CD4-positive, alpha-beta T cell treated with Interleukin-6 for 4 hours (primary cell): ENCODE measurements around the gene LPO.

Experiments
- DNase-seq: peaks from one replicate; pipeline ENCODE4 v3.0.0-alpha.2; 2020; ENCODE audit warnings: mixed read lengths

Gene LPO

DNA sequence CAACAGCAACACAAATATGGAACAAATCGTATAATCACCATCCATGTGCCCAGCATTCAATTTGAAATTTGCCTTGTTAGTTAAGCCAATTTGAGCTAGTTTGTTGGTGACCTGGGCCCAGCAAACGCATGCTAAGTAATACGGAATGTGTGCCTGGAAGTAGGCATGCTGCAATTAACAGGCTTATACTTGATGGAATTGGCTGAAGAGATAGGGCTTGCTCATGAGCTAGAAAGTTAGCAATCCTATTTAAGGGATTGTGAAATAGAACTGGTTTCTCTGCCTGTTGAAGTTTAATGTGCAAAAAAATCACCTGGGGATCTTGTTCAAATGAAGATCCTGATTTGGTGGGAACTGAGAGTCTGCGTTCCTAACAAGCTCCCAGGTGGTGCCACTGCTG, 8.5 kb upstream of the LPO start:
- no peak for DNase-seq

GRCh38 chr17:58231641-58232040, 6.7 kb upstream of the LPO start:
- no peak for DNase-seq

GRCh38 chr17:58232707-58233156, 5.7 kb upstream of the LPO start:
- peak; percentile 6 for DNase-seq

- no peak for DNase-seq
These were observed 4.8 kb upstream of the LPO start for GRCh38 chr17:58233543-58233942.

GRCh38 chr17:58234512-58234911, 3.9 kb upstream of the LPO start:
- no peak for DNase-seq

DNA sequence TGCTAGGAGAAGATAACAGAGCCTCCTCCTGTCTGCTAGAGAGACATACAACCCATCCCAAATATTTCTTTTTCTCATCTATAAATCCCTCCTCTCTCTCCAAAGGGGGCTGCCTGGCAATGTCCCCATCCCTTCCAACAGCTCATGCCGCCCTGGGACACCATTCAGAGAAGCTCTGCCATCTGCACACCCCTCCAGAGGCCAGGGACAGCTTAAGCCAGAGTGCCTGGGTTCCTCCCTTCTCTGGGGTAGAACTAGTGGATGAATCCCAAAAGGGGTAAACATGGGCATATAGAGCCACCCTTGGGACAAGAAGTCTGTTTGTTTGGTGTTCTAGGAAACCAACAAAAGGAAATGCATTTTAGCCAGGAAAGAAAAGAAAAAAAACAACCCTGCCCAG, 2.6 kb upstream of the LPO start:
- DNase-seq: no peak

DNA sequence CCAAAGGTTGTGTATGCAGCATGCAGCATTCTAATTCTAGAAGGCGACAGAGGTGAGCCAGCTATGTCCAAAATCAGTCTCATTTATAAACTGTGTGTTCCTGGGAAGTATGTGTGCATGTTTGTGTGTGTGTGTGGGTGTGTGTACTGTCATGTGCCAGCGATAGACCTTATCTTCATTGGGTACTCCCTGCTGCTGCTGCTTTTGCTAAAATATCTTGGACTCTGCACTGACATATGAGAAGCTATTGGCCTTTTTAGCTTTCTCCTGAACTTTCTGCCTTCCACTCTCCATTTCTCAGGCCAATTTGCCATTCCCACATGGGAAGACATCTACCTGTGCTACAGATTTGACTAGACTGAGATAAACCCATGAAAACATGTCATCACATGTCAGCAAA, 2.0 kb upstream of the LPO start:
- DNase-seq: no peak

DNA sequence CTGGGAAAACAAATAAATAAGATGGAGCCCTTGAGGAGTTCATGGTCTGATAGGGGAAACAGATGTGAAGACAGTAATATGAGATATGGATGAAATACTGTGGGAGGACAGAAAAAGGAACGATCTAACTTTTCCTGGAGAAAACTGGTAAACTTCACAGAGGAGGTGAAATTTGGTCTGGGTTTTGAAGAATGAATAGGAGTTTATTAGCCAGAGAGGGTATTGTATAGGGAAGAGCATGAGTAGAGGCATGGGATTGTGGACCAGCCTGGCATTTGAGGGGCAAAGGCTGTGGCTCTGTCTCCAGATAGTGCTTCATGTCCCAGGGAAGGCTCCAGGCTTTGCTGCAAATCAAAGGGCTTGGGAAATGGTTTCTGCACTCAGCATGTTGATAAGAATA, 1.6 kb downstream of the LPO start:
- no peak for DNase-seq

DNA sequence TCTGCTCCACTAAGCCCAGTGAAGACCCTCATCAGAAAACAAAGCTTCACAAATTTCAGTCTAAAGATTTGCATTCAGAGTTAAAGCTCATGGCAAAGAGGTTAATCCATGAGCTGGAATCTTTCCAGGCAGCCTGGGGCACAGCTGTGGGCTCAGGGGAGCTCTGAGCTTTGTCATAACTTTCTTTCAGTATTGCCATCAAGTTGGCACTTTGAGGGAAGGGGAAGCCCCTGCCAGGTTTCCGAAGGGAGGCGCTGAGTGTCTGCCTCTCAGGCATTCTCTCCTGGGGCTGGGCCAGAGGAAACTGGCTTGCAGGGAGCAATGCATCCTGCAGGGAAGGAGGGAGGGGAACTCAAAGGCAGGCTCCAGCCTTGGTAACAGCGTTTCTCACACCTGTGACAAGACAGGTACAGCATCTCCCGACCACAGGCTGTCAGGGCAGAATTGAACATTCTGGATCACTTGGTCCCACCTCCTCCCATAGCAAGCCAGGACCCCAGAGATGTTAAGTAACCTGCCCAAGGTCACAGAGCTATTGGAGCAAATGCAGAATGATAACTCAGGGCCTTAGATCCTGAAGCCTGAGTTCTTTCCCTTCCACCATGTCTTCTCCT, 3.9 kb downstream of the LPO start:
- DNase-seq: no peak

DNA sequence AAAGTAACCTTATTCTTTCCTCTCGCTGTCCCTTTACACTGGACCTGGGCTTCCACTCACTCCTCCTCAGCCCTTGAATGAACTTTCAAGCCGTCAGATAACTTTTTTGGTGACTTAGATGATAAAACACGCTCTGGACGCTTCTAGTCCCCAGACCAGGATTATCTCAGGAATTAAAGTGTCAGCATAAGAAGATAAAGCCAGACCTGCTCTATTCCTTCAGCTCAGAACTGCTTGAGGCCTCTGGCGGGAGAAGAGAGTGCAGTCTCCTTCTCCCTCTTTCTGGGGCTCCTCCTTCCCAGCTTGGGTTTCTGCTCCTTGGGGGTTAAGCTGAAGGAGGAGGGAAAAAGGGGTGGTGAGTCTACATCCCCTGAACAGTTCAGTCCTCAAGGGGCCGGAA, 6.6 kb downstream of the LPO start:
- DNase-seq: no peak

DNA sequence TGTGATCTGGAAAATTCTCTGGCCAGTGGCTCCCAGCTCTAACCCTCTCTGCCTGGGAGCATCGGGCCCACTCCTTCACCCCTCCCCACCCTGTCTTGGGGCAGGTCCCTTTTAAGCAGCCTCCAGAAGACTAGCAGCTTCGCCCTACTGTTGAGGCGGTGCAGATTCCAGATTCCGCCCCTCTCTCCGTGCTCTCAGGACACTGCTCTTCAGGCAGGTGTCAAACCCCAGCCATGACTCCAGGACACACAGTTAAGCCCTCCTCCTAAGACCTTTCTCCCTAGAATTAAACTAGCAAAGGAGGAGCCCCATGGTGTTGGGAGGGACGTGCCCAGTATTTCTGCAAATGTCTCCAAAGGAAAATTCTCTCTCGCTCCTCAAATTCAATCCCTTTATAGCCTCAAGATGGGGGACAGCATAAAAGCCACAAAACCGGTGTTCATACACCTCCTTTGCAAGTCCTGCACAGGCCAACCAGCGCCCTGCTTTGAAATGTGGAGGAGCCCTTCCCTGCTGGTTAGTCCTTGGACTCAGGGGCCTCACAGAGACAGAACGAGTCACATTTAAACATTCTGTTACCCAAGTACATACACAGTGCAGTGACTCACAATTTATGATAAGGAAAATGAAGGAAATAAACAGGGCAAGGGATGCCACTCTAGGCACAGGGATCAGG, 7.2 kb downstream of the LPO start:
- no peak for DNase-seq

DNA sequence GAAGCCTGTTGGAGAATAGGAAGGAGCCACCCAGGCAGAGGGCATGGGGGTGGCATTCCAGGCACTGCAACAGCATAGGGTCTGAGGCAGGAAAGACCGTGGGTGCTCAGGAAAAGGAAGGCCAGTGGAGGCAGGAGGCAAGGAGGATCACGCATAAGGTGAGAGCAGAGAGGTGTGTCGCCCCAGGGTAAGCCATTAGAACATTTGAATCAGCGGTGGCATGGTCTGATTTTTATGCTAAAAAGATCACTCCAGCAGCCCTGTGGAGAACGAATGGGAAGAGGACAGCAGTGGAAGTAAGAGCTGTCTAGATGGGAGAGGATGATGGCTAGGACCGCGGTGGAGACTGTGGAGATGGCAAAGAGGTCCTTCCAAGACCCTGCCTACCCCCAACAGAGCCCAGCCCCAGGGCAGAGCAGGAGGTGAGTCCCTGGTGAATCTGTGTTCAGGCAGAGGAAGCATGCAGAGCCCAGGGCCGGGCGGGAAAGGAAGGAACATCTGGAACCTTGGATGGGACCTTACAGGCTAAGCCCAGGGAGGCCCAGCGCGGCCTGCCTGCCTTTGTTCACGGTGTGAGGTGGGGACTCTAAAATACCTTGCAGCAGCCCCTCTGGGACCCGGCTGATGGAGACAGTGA, 7.8 kb downstream of the LPO start:
- no peak for DNase-seq

- DNase-seq: no peak
These were observed 8.4 kb downstream of the LPO start for GRCh38 chr17:58246781-58247180.

DNA sequence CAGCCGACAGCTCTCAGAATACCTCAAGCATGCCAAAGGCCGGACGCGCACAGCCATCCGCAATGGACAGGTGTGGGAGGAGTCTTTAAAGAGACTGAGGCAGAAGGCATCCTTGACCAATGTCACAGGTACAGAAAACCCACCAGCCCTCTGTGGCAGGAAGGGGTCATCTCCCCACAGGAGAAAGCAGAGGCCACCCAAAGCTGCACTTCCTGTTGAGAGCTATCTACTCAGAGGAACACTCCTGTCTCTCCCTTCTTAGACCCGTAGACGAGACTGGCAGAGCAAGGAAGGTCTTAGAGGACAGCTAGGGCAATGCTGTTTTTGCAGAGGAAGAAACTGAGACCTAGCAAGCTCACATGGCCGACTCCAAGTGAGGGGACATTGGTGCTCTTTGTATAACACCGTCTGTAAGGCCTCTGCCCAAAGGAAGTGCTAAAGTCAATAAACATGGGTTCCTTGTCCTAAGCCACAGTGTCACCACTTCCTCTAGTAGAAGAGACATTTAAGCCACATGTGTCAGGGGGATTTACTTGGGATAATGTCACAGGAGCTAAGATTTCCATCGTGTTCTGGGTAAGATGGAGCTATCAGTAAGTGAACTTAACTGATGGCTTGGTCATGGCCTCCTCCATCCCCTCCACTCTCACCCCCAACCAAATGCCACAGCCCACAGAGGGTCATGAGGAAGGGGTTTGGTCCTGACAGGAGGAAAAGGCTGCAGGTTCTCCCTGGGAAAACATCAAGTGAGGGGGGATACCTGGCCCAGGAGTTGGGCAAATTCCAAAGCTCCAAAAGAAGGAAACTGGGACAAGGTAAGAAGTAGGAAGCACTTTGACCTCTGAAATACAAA, 9.4 kb downstream of the LPO start:
- no peak for DNase-seq

- DNase-seq: no peak
These were observed 10.5 kb downstream of the LPO start for GRCh38 chr17:58248955-58249269.

DNA sequence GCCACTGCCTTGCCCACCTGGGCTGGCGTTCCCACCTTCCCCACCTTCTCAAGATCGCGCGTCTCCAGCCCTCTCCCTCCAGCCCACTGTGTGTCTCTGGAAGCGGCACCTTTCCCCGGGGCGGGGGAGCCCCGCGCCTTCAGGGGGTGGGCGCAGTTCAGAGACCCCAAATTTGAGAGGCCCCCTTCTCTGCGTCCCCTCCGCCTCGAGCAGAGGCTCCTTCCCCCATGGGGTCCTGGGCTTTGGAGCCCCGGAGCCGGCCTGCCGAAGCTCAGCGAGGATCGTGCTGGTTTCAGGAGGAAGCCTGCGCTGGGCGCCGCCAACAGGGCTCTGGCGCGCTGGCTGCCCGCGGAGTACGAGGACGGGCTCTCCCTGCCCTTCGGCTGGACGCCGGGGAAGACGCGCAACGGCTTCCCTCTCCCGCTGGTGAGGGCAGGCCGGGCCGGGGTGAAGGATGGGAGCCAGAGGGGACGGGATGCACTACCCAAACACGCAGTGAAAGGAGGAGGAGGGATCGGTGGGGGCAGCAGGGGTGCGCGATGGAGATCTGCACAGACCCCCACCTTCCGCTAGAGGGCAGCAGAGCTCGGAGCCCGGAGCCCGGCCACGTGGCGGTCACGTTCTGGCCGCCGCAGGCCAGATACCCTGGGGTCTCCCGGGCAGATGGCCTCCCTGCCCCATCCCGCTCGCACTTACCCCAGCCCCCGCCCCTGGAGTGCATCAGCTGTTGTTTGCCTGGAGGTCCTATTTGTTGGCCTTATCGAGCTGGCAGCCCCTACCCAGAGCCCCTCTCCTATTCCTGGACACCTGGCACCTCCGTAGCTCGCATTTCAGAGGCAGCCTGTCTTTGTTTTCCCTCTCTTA, 11.1 kb downstream of the LPO start:
- DNase-seq: peak; percentile 80

DNA sequence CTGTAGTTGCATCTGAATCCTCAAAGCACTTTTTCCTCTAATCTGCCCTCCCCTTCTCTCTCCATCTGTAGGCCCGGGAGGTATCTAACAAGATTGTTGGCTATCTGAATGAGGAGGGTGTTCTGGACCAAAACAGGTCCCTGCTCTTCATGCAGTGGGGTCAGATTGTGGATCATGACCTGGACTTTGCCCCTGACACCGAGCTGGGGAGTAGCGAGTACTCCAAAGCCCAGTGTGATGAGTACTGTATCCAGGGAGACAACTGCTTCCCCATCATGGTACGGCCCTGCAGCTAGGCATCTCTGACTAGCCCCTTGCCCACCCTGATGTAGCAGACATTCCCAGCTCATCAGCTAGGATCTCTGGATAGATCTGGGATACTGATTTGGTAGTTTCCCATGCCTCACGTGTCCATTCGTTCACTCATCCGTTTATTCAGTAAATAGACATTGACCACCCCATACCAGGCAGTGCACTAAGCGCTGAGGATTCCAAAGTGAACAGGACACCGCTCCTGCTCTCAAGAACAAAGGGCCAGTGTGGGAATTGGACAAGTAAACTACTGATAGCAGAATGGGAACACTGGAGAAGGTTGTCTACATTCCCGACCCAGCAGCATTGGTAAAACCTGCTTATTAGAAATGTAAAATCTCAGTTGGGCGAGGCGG, 12.1 kb downstream of the LPO start:
- DNase-seq: no peak

DNA sequence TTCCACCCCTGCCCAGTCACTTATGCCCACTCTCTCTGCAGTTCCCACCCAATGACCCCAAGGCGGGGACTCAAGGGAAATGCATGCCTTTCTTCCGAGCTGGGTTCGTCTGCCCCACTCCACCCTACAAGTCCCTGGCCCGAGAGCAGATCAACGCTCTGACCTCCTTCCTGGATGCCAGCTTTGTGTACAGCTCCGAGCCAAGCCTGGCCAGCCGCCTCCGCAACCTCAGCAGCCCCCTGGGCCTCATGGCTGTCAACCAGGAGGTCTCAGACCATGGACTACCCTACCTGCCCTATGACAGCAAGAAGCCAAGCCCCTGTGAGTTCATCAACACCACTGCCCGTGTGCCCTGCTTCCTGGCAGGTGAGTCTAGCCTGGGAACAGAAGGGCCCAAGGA, 13.8 kb downstream of the LPO start:
- DNase-seq: no peak

DNA sequence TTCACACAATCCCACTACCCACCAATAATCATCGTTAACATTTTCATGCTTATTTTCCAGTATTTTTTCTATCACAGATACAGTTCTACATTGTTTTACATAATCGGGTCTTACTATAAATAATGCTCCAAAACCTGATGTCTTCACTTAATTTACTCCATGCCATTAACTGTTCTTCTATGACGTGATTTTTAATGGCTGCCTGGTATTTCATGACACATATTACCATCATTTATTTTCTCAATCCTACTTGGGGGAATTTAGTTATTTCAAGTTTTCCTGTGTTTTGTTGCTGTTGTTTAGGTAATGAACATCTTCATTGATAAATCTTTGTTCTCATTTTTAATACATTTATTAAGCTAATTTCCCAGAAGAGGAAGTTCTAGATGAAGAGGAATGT, 14.7 kb downstream of the LPO start:
- DNase-seq: no peak

DNA sequence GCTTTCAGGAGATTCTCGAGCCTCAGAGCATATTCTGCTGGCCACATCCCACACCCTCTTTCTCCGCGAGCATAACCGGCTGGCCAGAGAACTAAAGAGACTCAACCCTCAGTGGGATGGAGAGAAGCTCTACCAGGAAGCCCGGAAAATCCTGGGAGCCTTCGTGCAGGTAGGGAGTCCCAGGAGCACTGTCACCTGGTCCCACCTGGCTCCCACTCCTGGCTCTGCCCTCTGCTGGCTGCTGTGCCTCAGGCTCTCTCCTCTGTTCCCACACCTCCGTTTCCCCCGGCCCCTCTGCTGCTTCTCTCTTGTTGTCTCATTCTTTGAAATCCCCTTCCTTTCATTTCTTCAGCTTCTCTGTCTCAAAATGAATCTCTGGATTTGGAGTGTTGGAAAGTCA, 16.4 kb downstream of the LPO start:
- no peak for DNase-seq

DNA sequence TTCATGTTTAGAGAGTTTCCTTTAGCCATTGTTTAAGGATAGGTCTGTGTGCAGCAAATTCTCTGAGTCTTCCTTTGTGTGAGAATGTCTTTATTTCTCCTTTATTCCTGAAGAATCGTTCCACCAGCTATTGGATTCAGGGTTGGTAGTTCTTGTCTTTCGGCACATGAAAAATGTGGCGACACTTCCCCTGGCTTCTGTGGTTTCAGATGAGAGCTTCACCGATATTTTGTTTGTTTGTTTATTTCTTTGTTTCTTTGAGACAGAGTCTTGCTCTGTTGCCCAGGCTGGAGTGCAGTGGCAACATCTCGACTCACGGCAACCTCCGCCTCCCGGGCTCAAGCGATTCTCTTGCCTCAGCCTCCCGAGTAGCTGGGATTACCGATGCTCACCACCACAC, 23.8 kb downstream of the LPO start:
- no peak for DNase-seq

DNA sequence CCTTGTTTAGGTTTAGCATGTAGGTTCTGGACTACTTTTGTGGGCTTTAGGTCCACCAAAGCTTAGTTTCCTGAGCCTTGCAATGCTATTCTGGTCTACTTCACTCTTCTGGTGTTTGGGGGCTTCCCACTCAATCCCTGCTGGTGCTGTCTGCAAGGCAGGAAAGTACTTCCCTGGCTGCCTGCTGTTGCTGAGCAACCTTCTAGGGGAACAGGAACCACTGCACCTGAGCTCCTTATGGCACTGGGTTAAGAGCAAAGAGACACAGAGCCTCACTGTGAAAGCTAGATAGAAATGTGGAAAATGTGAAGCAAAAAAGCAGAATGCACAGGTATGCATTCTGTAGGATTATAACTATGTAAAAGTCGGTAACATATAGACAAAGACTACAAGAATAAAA, 25.4 kb downstream of the LPO start:
- DNase-seq: no peak
